Hepatocyte (in vitro differentiated cells): ENCODE measurements around the gene FGF8.

Source experiments
- EZH2 ChIP-seq: fragments of 200-600 bp; sonication (generic); IDR thresholded peaks from 2 replicates; pipeline ENCODE4 v1.6.1; 2016; ENCODE audit warnings: antibody characterized with exemption, mild to moderate bottlenecking, borderline replicate concordance
- TF ChIP-seq, protein P1 (sequence below): fragments of 200-600 bp; sonication (generic); IDR thresholded peaks from 2 replicates; pipeline ENCODE4 v1.5.1; 2016; ENCODE audit warnings: antibody characterized with exemption, mild to moderate bottlenecking; ENCODE audit not compliant: poor library complexity

DNA sequence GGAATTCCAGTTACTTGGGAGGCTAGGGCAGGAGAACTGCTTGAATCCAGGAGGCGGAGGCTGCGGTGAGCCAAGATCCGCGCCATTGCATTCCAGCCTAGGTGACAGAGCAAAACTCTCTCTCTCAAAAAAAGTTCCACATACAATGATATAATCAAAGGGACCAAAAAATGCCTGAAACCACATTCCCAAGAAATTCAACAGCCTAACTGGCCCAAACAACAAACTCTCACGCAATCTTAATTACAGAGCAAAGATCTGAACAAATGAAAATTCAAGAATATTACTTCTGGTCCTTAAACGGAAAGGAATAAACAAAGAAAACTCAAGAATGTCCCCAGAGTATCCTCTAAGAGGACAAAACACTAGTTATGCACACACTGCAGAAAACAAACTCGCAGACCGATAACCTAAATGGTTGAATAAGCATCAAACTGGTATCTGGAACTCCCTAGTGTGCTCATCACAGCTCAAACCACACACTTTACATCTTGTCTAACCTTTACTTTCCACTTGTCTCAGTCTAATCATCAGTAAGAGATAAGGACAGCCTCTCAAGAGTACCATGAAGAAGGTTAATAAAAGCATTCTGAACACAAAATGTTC lies 38.7 kb upstream of the FGF8 start:
- TF ChIP-seq, protein P1, sequence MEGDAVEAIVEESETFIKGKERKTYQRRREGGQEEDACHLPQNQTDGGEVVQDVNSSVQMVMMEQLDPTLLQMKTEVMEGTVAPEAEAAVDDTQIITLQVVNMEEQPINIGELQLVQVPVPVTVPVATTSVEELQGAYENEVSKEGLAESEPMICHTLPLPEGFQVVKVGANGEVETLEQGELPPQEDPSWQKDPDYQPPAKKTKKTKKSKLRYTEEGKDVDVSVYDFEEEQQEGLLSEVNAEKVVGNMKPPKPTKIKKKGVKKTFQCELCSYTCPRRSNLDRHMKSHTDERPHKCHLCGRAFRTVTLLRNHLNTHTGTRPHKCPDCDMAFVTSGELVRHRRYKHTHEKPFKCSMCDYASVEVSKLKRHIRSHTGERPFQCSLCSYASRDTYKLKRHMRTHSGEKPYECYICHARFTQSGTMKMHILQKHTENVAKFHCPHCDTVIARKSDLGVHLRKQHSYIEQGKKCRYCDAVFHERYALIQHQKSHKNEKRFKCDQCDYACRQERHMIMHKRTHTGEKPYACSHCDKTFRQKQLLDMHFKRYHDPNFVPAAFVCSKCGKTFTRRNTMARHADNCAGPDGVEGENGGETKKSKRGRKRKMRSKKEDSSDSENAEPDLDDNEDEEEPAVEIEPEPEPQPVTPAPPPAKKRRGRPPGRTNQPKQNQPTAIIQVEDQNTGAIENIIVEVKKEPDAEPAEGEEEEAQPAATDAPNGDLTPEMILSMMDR, result no peak
- no peak for TF ChIP-seq EZH2
